Mucosa of stomach (tissue), 1 donor: Measurements from ENCODE around the gene SCN8A.

Experiments used
- H3K27me3 ChIP-seq: one replicate; pipeline ENCODE4 v1.7.0; 2013; ENCODE audit warnings: mild to moderate bottlenecking, low read length; ENCODE audit not compliant: control insufficient read depth, insufficient read depth
- H3K36me3 ChIP-seq: one replicate; pipeline ENCODE4 v1.7.0; 2013; ENCODE audit warnings: low read length; ENCODE audit not compliant: control insufficient read depth, insufficient read depth
- H3K4me1 ChIP-seq: one replicate; pipeline ENCODE4 v1.7.0; 2013; ENCODE audit warnings: mild to moderate bottlenecking, low read length; ENCODE audit not compliant: control insufficient read depth, insufficient read depth
- H3K4me3 ChIP-seq: one replicate; pipeline ENCODE4 v1.7.0; 2013; ENCODE audit warnings: low read length
- H3K9ac ChIP-seq: one replicate; pipeline ENCODE4 v1.7.0; 2013; ENCODE audit warnings: mild to moderate bottlenecking, low read length, moderate library complexity
- H3K9me3 ChIP-seq: one replicate; pipeline ENCODE4 v1.7.0; 2013; ENCODE audit warnings: mild to moderate bottlenecking, low read length, moderate library complexity; ENCODE audit not compliant: control insufficient read depth
- donor health status: Pancreatic carcinoma.

The SCN8A gene

GRCh38 chr12:51677284-51677968, 86.4 kb downstream of the SCN8A start:
- H3K9me3 ChIP-seq, result no peaks in the 10 kb centered on the region
- no peak overlapping the region for H3K9ac ChIP-seq
- H3K27me3 ChIP-seq, result no peaks in the 10 kb centered on the region
- H3K36me3 ChIP-seq, result no peaks in the 10 kb centered on the region
- no peak overlapping the region for H3K4me3 ChIP-seq
- peaks cover 7% of the 10 kb centered on the region for H3K4me1 ChIP-seq

DNA sequence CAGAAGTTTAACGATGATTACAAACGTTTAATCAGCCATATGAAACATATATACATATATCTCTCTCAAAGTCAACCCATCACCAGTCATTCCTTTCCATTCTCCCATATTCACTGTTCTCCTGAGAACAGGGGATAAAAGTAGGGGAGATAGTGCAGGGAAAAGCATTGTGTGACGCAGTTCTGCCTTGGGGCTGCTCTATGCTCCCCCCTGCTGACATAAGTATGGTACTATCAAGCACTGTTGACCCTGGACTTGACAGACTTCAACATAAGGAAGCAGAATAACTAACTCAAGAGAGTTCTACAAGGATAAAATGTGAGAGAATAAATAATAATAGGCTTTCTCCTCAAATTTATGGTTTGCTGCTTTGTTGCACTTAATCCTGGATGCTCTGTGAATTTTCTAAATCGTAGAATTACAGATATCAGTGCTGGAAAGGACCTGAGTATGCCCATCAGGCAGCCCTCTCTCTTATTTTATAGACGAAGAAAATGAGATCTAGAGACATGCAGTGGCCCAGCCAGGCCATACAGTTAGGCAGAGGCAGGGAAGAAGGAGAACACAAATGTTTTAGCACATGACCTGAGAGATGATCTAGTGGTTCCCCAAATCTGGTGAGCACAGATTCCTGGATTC, 87.2 kb downstream of the SCN8A start:
- H3K36me3 ChIP-seq, result no peaks in the 10 kb centered on the region
- no peaks in the 10 kb centered on the region for H3K27me3 ChIP-seq
- H3K9ac ChIP-seq, result no peak overlapping the region
- H3K4me1 ChIP-seq, result peaks cover 7% of the 10 kb centered on the region
- no peak overlapping the region for H3K4me3 ChIP-seq
- H3K9me3 ChIP-seq, result no peaks in the 10 kb centered on the region

GRCh38 chr12:51682981-51683380, 91.9 kb downstream of the SCN8A start:
- Histone ChIP-seq H3K4me3 (no peak overlapping the region), H3K4me1 (peaks cover 29% of the 10 kb centered on the region), H3K9ac (no peak overlapping the region), H3K9me3 (no peaks in the 10 kb centered on the region), H3K36me3 (no peaks in the 10 kb centered on the region), H3K27me3 (no peaks in the 10 kb centered on the region)

DNA sequence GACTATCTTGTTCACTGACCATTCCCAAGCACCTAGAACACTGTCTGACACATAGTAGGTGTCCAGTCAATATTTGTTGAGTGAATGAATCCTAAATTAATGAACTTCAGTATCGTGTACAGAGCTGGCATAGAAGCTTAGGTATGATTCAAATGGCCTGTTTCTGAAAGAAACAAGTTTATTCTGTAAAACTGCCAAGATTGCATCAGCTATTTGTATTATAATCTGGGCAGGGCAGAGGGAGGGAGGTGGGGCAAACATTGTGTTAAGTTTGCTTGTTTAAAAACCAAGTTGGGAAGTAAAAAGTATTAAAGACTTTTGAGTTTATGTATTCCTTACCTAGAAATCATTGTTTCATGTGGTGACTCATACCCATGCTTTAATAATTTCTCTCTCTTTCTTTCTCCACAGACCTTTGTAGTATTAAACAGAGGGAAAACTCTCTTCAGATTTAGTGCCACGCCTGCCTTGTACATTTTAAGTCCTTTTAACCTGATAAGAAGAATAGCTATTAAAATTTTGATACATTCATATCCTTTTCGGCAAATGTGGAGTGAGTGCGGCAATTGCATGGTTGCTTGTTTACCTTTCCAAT, 92.8 kb downstream of the SCN8A start:
- H3K9me3 ChIP-seq, result no peaks in the 10 kb centered on the region
- H3K27me3 ChIP-seq, result no peaks in the 10 kb centered on the region
- no peak overlapping the region for H3K4me3 ChIP-seq
- no peaks in the 10 kb centered on the region for H3K36me3 ChIP-seq
- H3K9ac ChIP-seq, result no peak overlapping the region
- H3K4me1 ChIP-seq, result peaks cover 29% of the 10 kb centered on the region

DNA sequence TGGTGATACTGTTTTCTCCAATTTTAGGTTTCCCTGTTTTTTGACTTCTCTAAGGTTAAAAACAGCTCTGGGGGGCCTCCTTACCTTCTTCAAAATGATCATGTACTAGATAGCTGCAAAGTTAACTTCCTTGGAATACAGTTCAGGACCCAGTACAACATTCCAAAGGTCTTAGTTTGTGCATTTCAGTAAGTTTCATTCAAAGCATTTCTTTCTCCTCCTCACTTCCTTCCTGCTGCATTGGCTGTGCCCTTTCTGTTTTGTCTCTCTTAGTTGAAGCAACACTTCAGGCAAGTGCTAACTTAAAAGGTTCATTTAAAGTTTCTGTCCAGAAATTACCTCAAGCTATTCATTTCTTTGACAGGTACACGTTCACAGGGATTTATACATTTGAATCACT, 95.7 kb downstream of the SCN8A start:
- Histone ChIP-seq H3K9ac (no peak overlapping the region), H3K4me1 (peaks cover 29% of the 10 kb centered on the region), H3K27me3 (no peaks in the 10 kb centered on the region), H3K36me3 (no peaks in the 10 kb centered on the region), H3K9me3 (no peaks in the 10 kb centered on the region), H3K4me3 (no peak overlapping the region)

- Histone ChIP-seq H3K4me1 (peaks cover 29% of the 10 kb centered on the region), H3K4me3 (no peak overlapping the region), H3K27me3 (no peaks in the 10 kb centered on the region), H3K9ac (no peak overlapping the region), H3K9me3 (no peaks in the 10 kb centered on the region), H3K36me3 (no peaks in the 10 kb centered on the region)
Observed at GRCh38 chr12:51687177-51687576, 96.1 kb downstream of the SCN8A start.

DNA sequence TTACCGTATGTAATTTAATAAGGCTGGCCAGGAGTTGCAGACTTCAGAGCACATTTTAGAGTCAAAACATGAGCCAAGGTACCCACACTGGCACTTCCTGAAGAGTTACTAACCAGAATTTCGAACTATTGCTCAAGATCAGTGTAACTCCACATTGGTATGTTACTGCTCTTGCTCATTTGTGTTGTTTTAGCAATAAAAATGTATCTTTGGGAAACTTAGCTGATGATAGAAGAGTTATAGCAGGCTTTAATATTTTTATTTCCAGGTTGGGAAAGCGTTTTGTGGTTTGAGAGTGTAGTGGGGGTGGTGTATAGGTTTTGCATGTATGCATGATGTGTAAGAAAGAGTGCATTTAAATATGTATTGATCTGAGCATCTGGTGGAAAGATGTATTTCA, 96.6 kb downstream of the SCN8A start:
- Histone ChIP-seq H3K27me3 (no peaks in the 10 kb centered on the region), H3K9me3 (no peaks in the 10 kb centered on the region), H3K4me1 (peaks cover 29% of the 10 kb centered on the region), H3K36me3 (no peaks in the 10 kb centered on the region), H3K9ac (no peak overlapping the region), H3K4me3 (no peak overlapping the region)

DNA sequence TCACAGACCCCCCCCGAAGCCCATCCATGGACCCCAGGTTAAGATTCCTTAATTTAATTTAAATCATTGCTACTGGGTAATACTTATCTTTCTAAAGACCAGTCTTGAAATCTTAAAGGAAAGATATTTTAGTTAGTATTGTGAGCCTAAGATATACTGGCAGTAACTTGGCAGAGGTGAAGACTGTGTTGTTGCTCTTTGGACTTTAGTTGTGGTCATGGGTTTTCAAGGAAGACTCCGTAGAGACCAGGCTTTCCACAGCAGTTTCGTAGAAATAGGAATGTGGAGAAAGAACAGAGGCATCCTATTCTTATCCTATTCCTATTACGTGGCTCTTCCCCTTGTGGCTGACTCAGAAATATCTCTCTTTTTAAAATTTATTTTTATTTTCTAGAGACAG, 99.0 kb downstream of the SCN8A start:
- no peak overlapping the region for H3K4me3 ChIP-seq

GRCh38 chr12:51692016-51692415, 101.0 kb downstream of the SCN8A start:
- H3K4me1 ChIP-seq, result peaks cover 7% of the 10 kb centered on the region
- no peak overlapping the region for H3K4me3 ChIP-seq
- H3K9ac ChIP-seq, result no peak overlapping the region
- H3K27me3 ChIP-seq, result no peaks in the 10 kb centered on the region
- H3K9me3 ChIP-seq, result no peaks in the 10 kb centered on the region
- H3K36me3 ChIP-seq, result no peaks in the 10 kb centered on the region

More for the DNA sequence above, 99.0 kb downstream of the SCN8A start:
- no peaks in the 10 kb centered on the region for H3K9me3 ChIP-seq
- H3K9ac ChIP-seq, result no peak overlapping the region
- no peaks in the 10 kb centered on the region for H3K36me3 ChIP-seq
- no peaks in the 10 kb centered on the region for H3K27me3 ChIP-seq
- H3K4me1 ChIP-seq, result peaks cover 23% of the 10 kb centered on the region

GRCh38 chr12:51693569-51693968, 102.5 kb downstream of the SCN8A start:
- H3K27me3 ChIP-seq, result no peaks in the 10 kb centered on the region
- no peaks in the 10 kb centered on the region for H3K4me1 ChIP-seq
- no peaks in the 10 kb centered on the region for H3K36me3 ChIP-seq
- no peak overlapping the region for H3K4me3 ChIP-seq
- H3K9ac ChIP-seq, result no peak overlapping the region
- H3K9me3 ChIP-seq, result no peaks in the 10 kb centered on the region

DNA sequence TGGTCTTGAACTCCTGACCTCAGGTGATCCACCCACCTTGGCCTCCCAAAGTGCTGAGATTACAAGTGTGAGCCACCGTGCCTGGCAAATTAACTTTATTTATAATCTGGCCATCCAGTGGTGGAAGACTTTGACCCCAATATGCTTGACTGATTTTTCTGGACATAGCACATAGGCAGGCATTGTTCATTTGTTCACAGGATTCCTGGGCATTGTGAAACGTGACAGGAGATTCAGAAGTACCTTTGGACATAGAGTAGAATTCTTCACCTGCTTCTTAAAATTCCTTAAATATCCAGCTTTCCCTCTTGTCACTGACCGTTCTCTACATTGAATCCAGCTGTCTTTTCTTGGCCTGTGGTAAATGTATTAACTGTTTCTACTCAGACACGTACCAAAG, 103.1 kb downstream of the SCN8A start:
- Histone ChIP-seq H3K9me3 (no peaks in the 10 kb centered on the region), H3K27me3 (no peaks in the 10 kb centered on the region), H3K36me3 (no peaks in the 10 kb centered on the region), H3K9ac (no peak overlapping the region), H3K4me3 (no peak overlapping the region), H3K4me1 (no peaks in the 10 kb centered on the region)

- Histone ChIP-seq H3K36me3 (no peaks in the 10 kb centered on the region), H3K9me3 (no peaks in the 10 kb centered on the region), H3K27me3 (no peaks in the 10 kb centered on the region), H3K4me3 (no peak overlapping the region), H3K4me1 (no peaks in the 10 kb centered on the region), H3K9ac (no peak overlapping the region)
Observed at GRCh38 chr12:51695241-51696010, 104.4 kb downstream of the SCN8A start.
